ENCODE measurements around the gene SLC17A6.

SLC17A6 gene

DNA sequence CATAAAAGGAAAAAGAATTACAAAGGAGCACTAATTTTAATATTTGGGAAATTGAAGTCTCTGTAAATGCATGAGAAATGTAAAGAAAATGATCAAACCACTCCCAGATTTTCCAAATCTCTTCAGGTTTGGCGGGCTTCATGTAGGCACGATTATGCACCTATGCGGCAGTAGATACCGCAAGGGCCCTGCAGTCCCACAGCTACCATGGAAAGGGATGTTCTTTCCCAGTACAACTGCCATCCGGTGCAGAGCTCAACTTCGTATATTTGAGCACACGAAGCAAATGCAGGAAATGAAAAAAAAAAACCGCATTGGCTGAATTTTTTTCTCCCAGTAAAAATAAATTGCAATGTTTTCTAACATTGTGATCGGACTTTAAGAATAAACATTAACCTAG is 1.4 kb downstream of the SLC17A6 start:
- DNase-seq (ENCODE audit: low read depth) = no peak
- TF ChIP-seq, protein P1, sequence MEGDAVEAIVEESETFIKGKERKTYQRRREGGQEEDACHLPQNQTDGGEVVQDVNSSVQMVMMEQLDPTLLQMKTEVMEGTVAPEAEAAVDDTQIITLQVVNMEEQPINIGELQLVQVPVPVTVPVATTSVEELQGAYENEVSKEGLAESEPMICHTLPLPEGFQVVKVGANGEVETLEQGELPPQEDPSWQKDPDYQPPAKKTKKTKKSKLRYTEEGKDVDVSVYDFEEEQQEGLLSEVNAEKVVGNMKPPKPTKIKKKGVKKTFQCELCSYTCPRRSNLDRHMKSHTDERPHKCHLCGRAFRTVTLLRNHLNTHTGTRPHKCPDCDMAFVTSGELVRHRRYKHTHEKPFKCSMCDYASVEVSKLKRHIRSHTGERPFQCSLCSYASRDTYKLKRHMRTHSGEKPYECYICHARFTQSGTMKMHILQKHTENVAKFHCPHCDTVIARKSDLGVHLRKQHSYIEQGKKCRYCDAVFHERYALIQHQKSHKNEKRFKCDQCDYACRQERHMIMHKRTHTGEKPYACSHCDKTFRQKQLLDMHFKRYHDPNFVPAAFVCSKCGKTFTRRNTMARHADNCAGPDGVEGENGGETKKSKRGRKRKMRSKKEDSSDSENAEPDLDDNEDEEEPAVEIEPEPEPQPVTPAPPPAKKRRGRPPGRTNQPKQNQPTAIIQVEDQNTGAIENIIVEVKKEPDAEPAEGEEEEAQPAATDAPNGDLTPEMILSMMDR (conservative IDR thresholded peaks at IDR 0.05; ENCODE audit: low read depth, low read length) = no peak
- H3K4me3 ChIP-seq (ENCODE audit: low read length) = no peak overlapping the region

DNA sequence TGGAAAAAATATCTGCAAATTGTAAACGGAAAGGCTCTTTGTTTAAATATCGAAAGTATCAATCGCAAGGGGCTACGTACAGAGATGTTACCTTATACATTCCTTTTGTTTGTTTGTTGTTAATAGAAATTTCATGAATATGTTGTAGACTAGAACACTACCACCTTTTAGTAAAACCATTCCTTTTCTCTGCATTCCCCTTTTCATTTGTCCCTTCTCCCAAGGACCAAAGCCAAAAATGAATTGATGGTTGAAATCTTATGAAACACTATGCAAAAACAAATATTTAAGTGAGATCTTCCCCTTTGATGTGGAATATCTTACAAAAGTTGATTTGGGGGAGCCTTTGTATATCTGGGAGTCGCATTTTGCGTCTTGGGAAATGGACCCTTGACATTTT is 2.1 kb downstream of the SLC17A6 start:
- TF ChIP-seq, protein P1 (conservative IDR thresholded peaks at IDR 0.05; ENCODE audit: low read depth, low read length) = no peak
- no peak for DNase-seq (ENCODE audit: low read depth)
- no peak overlapping the region for H3K4me3 ChIP-seq (ENCODE audit: low read length)

DNA sequence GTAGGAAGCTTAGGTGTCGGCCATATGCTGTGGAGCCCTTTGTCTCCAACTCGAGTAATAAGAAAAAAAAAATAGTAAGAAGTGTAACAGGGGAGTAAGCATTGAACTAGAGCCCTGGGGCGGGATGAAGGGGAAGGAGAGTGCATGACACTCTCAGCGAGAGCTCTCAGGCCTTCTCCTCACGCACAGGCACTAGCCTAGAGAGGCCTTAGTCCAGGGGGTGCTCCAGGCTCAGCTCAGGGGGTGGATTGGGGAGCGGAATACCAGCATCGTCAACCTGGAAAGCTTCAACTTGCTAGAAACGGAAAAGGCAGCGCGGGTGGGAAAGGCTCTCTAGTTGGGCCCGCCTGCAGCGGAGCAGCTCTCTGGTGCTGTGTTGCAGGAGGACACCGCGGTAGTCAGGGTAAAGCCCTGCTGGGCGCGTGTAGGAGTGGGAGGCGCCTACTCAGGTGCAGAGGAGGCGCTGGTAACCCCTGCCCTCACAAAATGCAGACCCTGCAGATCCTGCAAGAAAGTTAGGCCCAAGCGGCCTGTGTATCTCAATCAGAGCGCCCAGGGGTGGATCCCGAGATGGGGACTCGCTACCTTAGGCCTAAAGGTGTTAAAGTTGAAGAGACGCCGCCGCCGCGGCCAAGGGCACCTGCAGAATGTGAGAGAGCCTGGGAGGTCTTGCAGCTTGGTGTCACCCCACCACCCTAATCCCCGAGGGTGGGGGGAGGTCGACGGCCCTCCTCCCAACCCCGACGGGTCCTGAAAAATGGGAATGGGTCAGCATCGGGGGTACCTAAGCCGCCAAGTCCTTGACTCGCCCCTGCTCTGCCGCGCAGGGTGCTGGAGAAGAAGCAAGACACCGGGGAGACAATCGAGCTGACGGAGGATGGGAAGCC is 2.8 kb downstream of the SLC17A6 start:
- no peak for DNase-seq (ENCODE audit: low read depth)
- H3K4me3 ChIP-seq (ENCODE audit: low read length) = no peak overlapping the region
- TF ChIP-seq, protein P1 (conservative IDR thresholded peaks at IDR 0.05; ENCODE audit: low read depth, low read length) = no peak

DNA sequence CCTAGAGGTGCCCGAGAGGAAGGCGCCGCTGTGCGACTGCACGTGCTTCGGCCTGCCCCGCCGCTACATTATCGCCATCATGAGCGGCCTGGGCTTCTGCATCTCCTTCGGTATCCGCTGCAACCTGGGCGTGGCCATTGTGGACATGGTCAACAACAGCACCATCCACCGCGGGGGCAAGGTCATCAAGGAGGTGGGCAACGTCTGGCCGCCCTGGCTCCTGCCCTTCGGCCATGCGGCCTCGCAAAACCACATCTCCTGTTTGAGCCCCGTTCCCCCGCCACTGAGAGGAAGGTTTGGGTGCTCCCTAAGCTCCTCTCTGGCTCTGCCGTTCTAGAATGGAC is 3.4 kb downstream of the SLC17A6 start:
- DNase-seq (ENCODE audit: low read depth) = no peak
- TF ChIP-seq, protein P1 (conservative IDR thresholded peaks at IDR 0.05; ENCODE audit: low read depth, low read length) = no peak
- H3K4me3 ChIP-seq (ENCODE audit: low read length) = no peak overlapping the region

DNA sequence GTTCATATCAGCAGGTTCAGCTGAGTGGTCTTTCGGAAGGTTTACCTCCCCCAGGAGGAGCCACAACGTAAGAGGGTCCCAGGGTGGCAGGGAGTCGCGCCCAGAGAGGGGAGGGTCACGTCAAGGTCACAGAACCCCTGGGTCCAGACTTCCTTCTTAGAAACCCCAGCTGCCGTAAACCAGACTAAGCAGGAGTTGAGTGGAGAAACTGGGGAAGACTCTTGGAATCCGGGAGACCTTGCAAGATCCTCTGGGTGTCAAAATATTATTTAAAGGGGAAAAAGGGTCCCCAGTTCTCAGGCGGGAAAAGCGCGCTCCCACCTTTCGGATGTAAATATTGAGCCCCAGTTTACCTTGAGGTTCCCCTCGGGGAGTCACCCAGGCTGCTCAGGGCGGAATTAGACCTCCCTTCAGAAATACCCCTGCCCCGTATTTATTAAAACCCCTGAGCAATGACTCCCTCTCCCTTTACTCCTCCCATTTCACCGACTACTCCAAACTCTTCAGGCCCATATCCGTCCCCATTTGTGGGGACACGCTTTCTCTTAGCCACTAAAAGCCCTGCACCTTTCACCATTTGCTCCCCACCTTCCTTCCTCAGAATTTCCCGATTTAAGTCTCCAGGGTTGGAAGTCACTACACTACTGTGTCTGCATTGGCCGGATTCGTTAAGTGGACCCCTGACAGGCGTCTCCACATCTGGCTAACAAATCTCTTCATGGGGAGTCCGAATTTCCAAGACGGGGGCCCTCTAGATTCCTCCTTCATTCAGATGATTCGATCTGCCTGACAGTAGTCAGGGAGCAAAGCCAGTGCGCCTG is 4.2 kb downstream of the SLC17A6 start:
- no peak for DNase-seq (ENCODE audit: low read depth)
- no peak overlapping the region for H3K4me3 ChIP-seq (ENCODE audit: low read length)
- TF ChIP-seq, protein P1 (conservative IDR thresholded peaks at IDR 0.05; ENCODE audit: low read depth, low read length) = no peak

DNA sequence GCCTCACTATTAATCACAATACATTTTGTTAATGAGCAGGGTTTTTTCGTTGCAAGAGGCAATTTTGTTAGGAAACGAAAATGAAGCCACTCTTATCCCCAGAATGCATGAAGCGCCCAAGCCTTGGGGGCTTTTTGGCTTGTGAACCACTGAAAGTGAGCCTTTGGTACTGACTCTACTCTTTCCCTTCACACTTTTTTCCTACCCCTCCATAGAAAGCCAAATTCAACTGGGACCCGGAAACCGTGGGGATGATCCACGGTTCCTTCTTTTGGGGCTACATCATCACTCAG is 4.8 kb downstream of the SLC17A6 start:
- H3K4me3 ChIP-seq (ENCODE audit: low read length) = no peak overlapping the region
- TF ChIP-seq, protein P1 (conservative IDR thresholded peaks at IDR 0.05; ENCODE audit: low read depth, low read length) = no peak

More for the DNA sequence above, 4.8 kb downstream of the SLC17A6 start:
- DNase-seq (ENCODE audit: low read depth) = no peak

Measured in retinal pigment epithelial cell (primary cell).